ENCODE results near the gene DISP2. TPM values are rescaled to one million over a fixed set of nuclear protein-coding genes. Genes with fewer than 3 reads are reported as not detected.

The DISP2 gene
- total and polyA plus RNA-seq, 2 of the 8 experiments (the other 6 are each of a cell fraction or from before 2014, with no cell fraction given), result 0.45 to 1.2 TPM

DNA sequence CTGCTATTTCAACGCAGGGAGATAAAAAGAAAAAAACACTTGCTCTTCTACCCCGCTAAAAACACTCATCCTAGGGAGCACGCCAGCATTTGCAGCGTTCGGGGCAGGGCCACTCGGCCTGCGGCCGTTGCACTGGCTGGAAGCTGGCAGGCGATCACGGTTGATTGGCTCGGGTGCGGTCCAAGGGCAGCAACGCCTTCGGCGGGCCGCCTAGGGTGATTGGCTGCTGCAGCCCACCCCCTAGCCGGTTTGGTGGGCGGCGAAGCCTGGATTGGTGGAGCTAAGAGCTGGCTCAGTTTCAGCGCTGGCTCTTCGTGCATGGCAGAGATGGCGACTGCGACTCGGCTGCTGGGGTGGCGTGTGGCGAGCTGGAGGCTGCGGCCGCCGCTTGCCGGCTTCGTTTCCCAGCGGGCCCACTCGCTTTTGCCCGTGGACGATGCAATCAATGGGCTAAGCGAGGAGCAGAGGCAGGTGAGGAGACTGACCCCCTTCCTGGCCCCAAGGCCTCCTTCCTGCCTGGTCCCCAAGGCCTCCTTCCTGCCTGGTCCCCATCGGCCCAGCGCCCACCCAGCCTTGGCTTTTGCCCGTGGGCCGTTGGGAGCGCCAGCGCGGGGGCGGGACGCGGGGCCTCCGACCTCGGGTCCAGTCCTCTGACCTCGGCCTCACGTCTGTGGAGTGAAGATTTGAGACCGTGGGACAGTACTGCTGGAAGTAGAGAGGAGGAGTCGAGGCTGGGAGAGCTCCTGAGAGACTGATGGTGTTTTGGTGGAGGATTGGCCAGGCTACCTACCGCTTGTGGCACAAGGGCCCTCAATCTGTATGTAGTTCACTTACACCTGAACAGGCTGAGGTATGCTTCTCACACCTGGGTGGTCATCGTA, 47.7 kb downstream of the DISP2 start, which contains the start of gene IVD (continued):
- TF ChIP-seq KDM5A (IDR thresholded peaks at IDR 0.05; ENCODE audit: low read length) (peak; percentile 42), TCF12 (IDR thresholded peaks at IDR 0.05; ENCODE audit: low read depth, low read length) (no peak), YY1 (IDR thresholded peaks at IDR 0.05; ENCODE audit: low read depth, low read length) (peak; percentile 75), TAF1 (IDR thresholded peaks at IDR 0.05; ENCODE audit: low read depth, low read length) (peak; percentile 85), CTBP2 (IDR thresholded peaks at IDR 0.05; ENCODE audit: borderline replicate concordance, insufficient read depth, insufficient read length, low read length) (no peak), SP1 (IDR thresholded peaks at IDR 0.05; ENCODE audit: low read depth, low read length) (peak; percentile 98), SIX5 (IDR thresholded peaks at IDR 0.05; ENCODE audit: low read depth, low read length) (no peak), HDAC2 (IDR thresholded peaks at IDR 0.05; ENCODE audit: borderline replicate concordance in 1 of 2, low read depth in 2 of 2, low read length in 2 of 2) (peak in 1 of 2 experiments; percentile 76; a peak in 1 of 4 replicates), CHD2 (IDR thresholded peaks at IDR 0.05; ENCODE audit: low read length) (peak; percentile 89), RBBP5 (IDR thresholded peaks at IDR 0.05; ENCODE audit: borderline replicate concordance, low read depth, low read length) (0 out of 2 replicates have a peak, but pooled peaks have one; percentile 46), RNF2 (IDR thresholded peaks at IDR 0.05; ENCODE audit: borderline replicate concordance, low read depth, low read length, missing control alignments, poor library complexity, severe bottlenecking) (no peak), KDM4A (IDR thresholded peaks at IDR 0.05; ENCODE audit: low read depth, low read length, severe bottlenecking) (peak; percentile 73), ATF3 (IDR thresholded peaks at IDR 0.05; ENCODE audit: insufficient read depth, low read depth, low read length) (no peak), SP2 (IDR thresholded peaks at IDR 0.05; ENCODE audit: low read length) (peak; percentile 64; the same call in 1 of the 2 replicates), EGR1 (IDR thresholded peaks at IDR 0.05; ENCODE audit: borderline replicate concordance, low read depth, low read length) (peak; percentile 19; the same call in 1 of the 2 replicates)

Measured in H1 (cell line).